ENCODE measurements around the gene RAD51C.
"Not testable (repeated sequence)": the region's sequence is repeated elsewhere in the genome, so short reads cannot be mapped to it uniquely, and the experiment has no call there.

The RAD51C gene

GRCh38 chr17:58747674-58748073 is 55.3 kb downstream of the RAD51C start:
- FAIRE-seq = no peak

- FAIRE-seq = not testable (repeated sequence)
Measured at GRCh38 chr17:58749627-58750026, 57.2 kb downstream of the RAD51C start.

- no peak for FAIRE-seq
Measured at GRCh38 chr17:58753026-58753425, 60.6 kb downstream of the RAD51C start.

- no peak for FAIRE-seq
Measured at GRCh38 chr17:58755269-58755576, 62.8 kb downstream of the RAD51C start.

- no peak for FAIRE-seq
Measured at GRCh38 chr17:58755577-58756245, 63.3 kb downstream of the RAD51C start, which contains the start of gene PPM1E. PPM1E (plus strand) TSS chr17:58755854.

- FAIRE-seq = no peak
Measured at GRCh38 chr17:58756246-58757161, 64.1 kb downstream of the RAD51C start.

GRCh38 chr17:58757162-58757613 is 64.8 kb downstream of the RAD51C start:
- no peak for FAIRE-seq

GRCh38 chr17:58758890-58759289 is 66.5 kb downstream of the RAD51C start:
- no peak for FAIRE-seq

GRCh38 chr17:58759522-58759921 is 67.1 kb downstream of the RAD51C start:
- FAIRE-seq = no peak

- no peak for FAIRE-seq
Measured at GRCh38 chr17:58760248-58760647, 67.8 kb downstream of the RAD51C start.

- no peak for FAIRE-seq
Measured at GRCh38 chr17:58763263-58763662, 70.9 kb downstream of the RAD51C start.

GRCh38 chr17:58764373-58764772 is 72.0 kb downstream of the RAD51C start:
- no peak for FAIRE-seq

GRCh38 chr17:58778482-58778881 is 86.1 kb downstream of the RAD51C start:
- not testable (repeated sequence) for FAIRE-seq

- FAIRE-seq = no peak
Measured at GRCh38 chr17:58779446-58779845, 87.0 kb downstream of the RAD51C start.

- FAIRE-seq = no peak
Measured at GRCh38 chr17:58783380-58783779, 91.0 kb downstream of the RAD51C start.

- no peak for FAIRE-seq
Measured at GRCh38 chr17:58785097-58785496, 92.7 kb downstream of the RAD51C start.
